Stomach (tissue), 4 donors: Measurements from ENCODE around the gene PLD4.

Source experiments
- EP300 ChIP-seq: sonication (generic); formaldehyde crosslinking; IDR thresholded peaks from one replicate; pipeline ENCODE4 v1.6.1; 2017; ENCODE audit warnings: antibody characterized with exemption
- POLR2A ChIP-seq, 4 donors: fragments of 450-650 bp; IDR thresholded peaks; one replicate each; pipeline ENCODE4 v1.6.1; 2016; ENCODE audit warnings: antibody characterized with exemption in 4 of 4, control low read depth in 2 of 4, mild to moderate bottlenecking in 1 of 4, moderate library complexity in 1 of 4
- POLR2AphosphoS5 ChIP-seq, 3 donors: sonication (generic); formaldehyde crosslinking; IDR thresholded peaks; one replicate each; pipeline ENCODE4 v1.6.1; 2016; ENCODE audit warnings: antibody characterized with exemption in 3 of 3
- TF ChIP-seq, protein P1 (sequence below), 7 experiments: fragments of 450-650 bp in 4 of 7; fragments of 200-600 bp in 3 of 7; sonication (generic) in 3 of 7; IDR thresholded peaks; one replicate each; pipeline ENCODE4 v1.5.1; 2016 to 2019; ENCODE audit warnings: antibody characterized with exemption in 7 of 7, control low read depth in 2 of 7, mild to moderate bottlenecking in 1 of 7

DNA sequence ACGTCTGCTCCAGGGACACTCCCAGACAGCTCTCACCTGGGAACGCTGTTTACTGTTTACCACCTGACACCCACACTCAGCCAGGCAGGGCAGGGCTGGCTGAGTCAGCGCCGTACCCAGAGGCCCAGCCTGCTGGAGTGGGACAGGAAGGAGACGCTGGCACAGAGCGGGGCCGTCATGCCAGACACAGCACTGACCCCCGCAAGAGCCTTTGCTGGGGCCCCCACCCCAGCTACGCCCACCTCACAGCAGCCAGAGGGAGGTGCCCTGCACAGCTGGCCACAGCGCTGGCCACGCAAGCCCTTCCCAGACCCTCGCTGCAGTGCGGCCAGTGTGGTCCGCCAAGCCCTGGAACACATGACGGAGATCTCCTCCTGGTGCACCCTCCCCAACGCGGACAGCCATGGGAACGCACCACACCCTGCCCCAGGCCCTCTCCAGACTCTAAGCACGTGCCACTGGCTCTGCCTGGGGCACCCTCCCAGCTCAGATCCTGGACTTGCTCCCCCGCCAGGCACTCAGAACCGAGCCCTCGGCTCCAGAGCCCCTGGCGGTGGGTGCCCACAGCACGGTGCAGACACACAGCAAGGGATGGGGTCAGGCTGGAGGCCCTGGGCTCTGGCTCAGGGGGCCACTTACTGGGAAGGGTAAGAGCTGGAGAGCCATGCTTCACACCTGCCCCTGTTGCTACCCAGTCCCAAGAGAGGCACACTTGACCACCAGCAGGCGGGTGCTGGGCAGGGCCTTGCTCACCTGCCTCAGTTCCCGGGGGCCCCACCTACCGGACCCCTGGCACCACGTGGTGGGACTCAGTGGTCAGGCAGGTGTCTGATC lies 47.8 kb downstream of the PLD4 start:
- TF ChIP-seq, protein P1, sequence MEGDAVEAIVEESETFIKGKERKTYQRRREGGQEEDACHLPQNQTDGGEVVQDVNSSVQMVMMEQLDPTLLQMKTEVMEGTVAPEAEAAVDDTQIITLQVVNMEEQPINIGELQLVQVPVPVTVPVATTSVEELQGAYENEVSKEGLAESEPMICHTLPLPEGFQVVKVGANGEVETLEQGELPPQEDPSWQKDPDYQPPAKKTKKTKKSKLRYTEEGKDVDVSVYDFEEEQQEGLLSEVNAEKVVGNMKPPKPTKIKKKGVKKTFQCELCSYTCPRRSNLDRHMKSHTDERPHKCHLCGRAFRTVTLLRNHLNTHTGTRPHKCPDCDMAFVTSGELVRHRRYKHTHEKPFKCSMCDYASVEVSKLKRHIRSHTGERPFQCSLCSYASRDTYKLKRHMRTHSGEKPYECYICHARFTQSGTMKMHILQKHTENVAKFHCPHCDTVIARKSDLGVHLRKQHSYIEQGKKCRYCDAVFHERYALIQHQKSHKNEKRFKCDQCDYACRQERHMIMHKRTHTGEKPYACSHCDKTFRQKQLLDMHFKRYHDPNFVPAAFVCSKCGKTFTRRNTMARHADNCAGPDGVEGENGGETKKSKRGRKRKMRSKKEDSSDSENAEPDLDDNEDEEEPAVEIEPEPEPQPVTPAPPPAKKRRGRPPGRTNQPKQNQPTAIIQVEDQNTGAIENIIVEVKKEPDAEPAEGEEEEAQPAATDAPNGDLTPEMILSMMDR (IDR thresholded peaks at IDR 0.05), result no peak
- TF ChIP-seq POLR2A (IDR thresholded peaks at IDR 0.05), result no peak
- peak in 2 of 3 donors; percentile 51 to 75 for TF ChIP-seq POLR2AphosphoS5 (IDR thresholded peaks at IDR 0.05)
- TF ChIP-seq EP300, result no peak
